H1 (cell line): ENCODE measurements around the gene HDHD3. TPM values are rescaled to one million over a fixed set of nuclear protein-coding genes. Genes with fewer than 3 reads are reported as not detected.
"Not testable (repeated sequence)": the region's sequence is repeated elsewhere in the genome, so short reads cannot be mapped to it uniquely, and the experiment has no call there.

Experiments
- CTCF ChIA-PET: fragments of 300-600 bp; sonication (Branson Sonifier 250); formaldehyde crosslinking; loops from one replicate; lab custom pipeline; 2021; ENCODE audit not compliant: partially characterized antibody; lab: Charles Lee
- POLR2A ChIA-PET: fragments of 300-600 bp; sonication (Branson Sonifier 250); formaldehyde crosslinking; loops from one replicate; lab custom pipeline; 2021; ENCODE audit warnings: inconsistent platforms; ENCODE audit not compliant: partially characterized antibody; lab: Charles Lee
- DNase-seq, 2 experiments: peaks; one replicate each; pipeline versions ENCODE4 v3.0.0 to v3.0.0-alpha.2; 2010 to 2022; ENCODE audit warnings: low spot score in 2 of 2, low read depth in 1 of 2, mixed read lengths in 1 of 2
- FAIRE-seq: peaks from 2 replicates; lab custom pipeline; 2011; peaks lifted over from hg19 to GRCh38; lab: Jason Lieb, UNC
- H2AFZ ChIP-seq: 2 replicates; pipeline ENCODE4 v1.8.1; 2012; ENCODE audit warnings: low read length, inconsistent platforms
- H2AK5ac ChIP-seq: 2 replicates; pipeline ENCODE4 v1.6.1; 2013; ENCODE audit warnings: low read depth, low read length
- H2BK120ac ChIP-seq: replicated peaks from 2 replicates; pipeline ENCODE3; 2013; ENCODE audit warnings: low read depth, low read length, inconsistent platforms
- H2BK12ac ChIP-seq: 2 replicates; pipeline ENCODE4 v1.6.1; 2013; ENCODE audit warnings: low read depth, low read length
- H2BK15ac ChIP-seq: 2 replicates; pipeline ENCODE4 v1.6.1; 2013; ENCODE audit warnings: low read length
- H2BK20ac ChIP-seq: 2 replicates; pipeline ENCODE4 v1.6.1; 2013; ENCODE audit warnings: low read length
- H2BK5ac ChIP-seq: 2 replicates; pipeline ENCODE4 v1.6.1; 2013; ENCODE audit warnings: low read depth, low read length
- H3K14ac ChIP-seq: 2 replicates; pipeline ENCODE4 v1.6.1; 2013; ENCODE audit warnings: inconsistent platforms; ENCODE audit not compliant: insufficient read length
- H3K18ac ChIP-seq: 2 replicates; pipeline ENCODE4 v1.6.1; 2013; ENCODE audit warnings: low read length; ENCODE audit errors: extremely low read depth
- H3K23ac ChIP-seq: 2 replicates; pipeline ENCODE4 v1.6.1; 2013; ENCODE audit warnings: inconsistent platforms; ENCODE audit not compliant: insufficient read length
- H3K23me2 ChIP-seq: 2 replicates; pipeline ENCODE4 v1.6.1; 2013; ENCODE audit warnings: low read depth, low read length
- H3K27ac ChIP-seq: 2 replicates; pipeline ENCODE4 v1.6.1; 2011; ENCODE audit warnings: low read depth, low read length, inconsistent platforms
- H3K27me3 ChIP-seq, 4 experiments: replicated peaks in 1 of 4; 1 replicate in 1 of 4; 2 replicates in 3 of 4; pipeline versions ENCODE4 v1.6.1 to v1.8.1; 2011 to 2013; ENCODE audit warnings: low read length in 3 of 4, mild to moderate bottlenecking in 3 of 4, inconsistent platforms in 2 of 4, mixed read lengths in 2 of 4, moderate library complexity in 1 of 4; ENCODE audit not compliant: control insufficient read depth in 3 of 4, insufficient read depth in 3 of 4; ENCODE audit errors: extremely low read depth in 1 of 4
- H3K36me3 ChIP-seq, 4 experiments: 2 replicates each; pipeline versions ENCODE4 v1.6.1 to v1.8.1; 2011 to 2013; ENCODE audit warnings: mild to moderate bottlenecking in 4 of 4, low read length in 3 of 4, moderate library complexity in 2 of 4, control low read depth in 1 of 4, inconsistent platforms in 1 of 4; ENCODE audit not compliant: insufficient read depth in 4 of 4, control insufficient read depth in 2 of 4
- H3K4ac ChIP-seq: replicated peaks from 2 replicates; pipeline ENCODE3; 2013; ENCODE audit warnings: low read length, low read depth, mixed read lengths, inconsistent platforms; ENCODE audit not compliant: insufficient read length
- H3K4me1 ChIP-seq, 4 experiments: replicated peaks in 1 of 4; 1 replicate in 1 of 4; 2 replicates in 3 of 4; pipeline versions ENCODE4 v1.6.1 to v1.8.1; 2011 to 2013; ENCODE audit warnings: low read length in 3 of 4, inconsistent platforms in 2 of 4, mixed read lengths in 1 of 4; ENCODE audit not compliant: insufficient read depth in 4 of 4, control insufficient read depth in 3 of 4
- H3K4me2 ChIP-seq, 2 experiments: 2 replicates each; pipeline versions ENCODE4 v1.6.1 to v1.8.1; 2011 to 2013; ENCODE audit warnings: low read depth in 2 of 2, low read length in 2 of 2, control low read depth in 1 of 2, inconsistent platforms in 1 of 2, mild to moderate bottlenecking in 1 of 2; ENCODE audit not compliant: insufficient read depth in 1 of 2
- H3K4me3 ChIP-seq, 4 experiments: fragments of 200-600, 300-600 bp in 1 of 4; sonication (generic), shearing (Covaris generic), sonication (Bioruptor Twin) in 1 of 4; 2 replicates each; pipeline versions ENCODE4 v1.5.1 to v1.8.1; 2011 to 2016; ENCODE audit warnings: low read length in 4 of 4, low read depth in 3 of 4, control low read depth in 2 of 4, inconsistent platforms in 2 of 4, mild to moderate bottlenecking in 2 of 4, mixed read lengths in 1 of 4, moderate library complexity in 1 of 4; ENCODE audit not compliant: insufficient read depth in 2 of 4; ENCODE audit errors: extremely low read depth in 1 of 4
- H3K56ac ChIP-seq: replicated peaks from 2 replicates; pipeline ENCODE3; 2013; ENCODE audit warnings: low read depth, mild to moderate bottlenecking, mixed read lengths, low read length, inconsistent platforms; ENCODE audit not compliant: insufficient read length
- H3K79me1 ChIP-seq: 2 replicates; pipeline ENCODE4 v1.6.1; 2013; ENCODE audit warnings: low read depth, low read length, control low read depth
- H3K79me2 ChIP-seq, 2 experiments: 2 replicates each; pipeline versions ENCODE4 v1.6.1 to v1.8.1; 2012 to 2013; ENCODE audit warnings: low read length in 2 of 2, mild to moderate bottlenecking in 2 of 2, inconsistent platforms in 1 of 2; ENCODE audit not compliant: insufficient read depth in 2 of 2, control insufficient read depth in 1 of 2
- H3K9ac ChIP-seq, 4 experiments: replicated peaks in 1 of 4; 1 replicate in 1 of 4; 2 replicates in 3 of 4; pipeline versions ENCODE4 v1.6.1 to v1.8.1; 2011 to 2013; ENCODE audit warnings: low read depth in 3 of 4, low read length in 3 of 4, control low read depth in 2 of 4, mild to moderate bottlenecking in 2 of 4, moderate library complexity in 2 of 4, inconsistent platforms in 1 of 4; ENCODE audit errors: extremely low read depth in 1 of 4
- H3K9me3 ChIP-seq, 2 experiments: 2 replicates each; pipeline versions ENCODE4 v1.6.1 to v1.8.1; 2012 to 2013; ENCODE audit warnings: mild to moderate bottlenecking in 2 of 2, moderate library complexity in 2 of 2, control low read depth in 1 of 2, inconsistent platforms in 1 of 2, low read depth in 1 of 2, low read length in 1 of 2, mixed read lengths in 1 of 2; ENCODE audit not compliant: insufficient read depth in 2 of 2
- H4K20me1 ChIP-seq, 2 experiments: replicated peaks in 1 of 2; 2 replicates each; pipeline versions ENCODE3 to v1.8.1; 2011 to 2013; ENCODE audit warnings: inconsistent platforms in 2 of 2, low read length in 2 of 2, mild to moderate bottlenecking in 1 of 2; ENCODE audit not compliant: insufficient read depth in 2 of 2, control insufficient read depth in 1 of 2
- H4K5ac ChIP-seq: 2 replicates; pipeline ENCODE4 v1.6.1; 2013; ENCODE audit warnings: low read length, low read depth, mixed read lengths, inconsistent platforms; ENCODE audit not compliant: insufficient read length
- H4K8ac ChIP-seq: 2 replicates; pipeline ENCODE4 v1.8.0; 2013; ENCODE audit warnings: mild to moderate bottlenecking, moderate library complexity, low read length, inconsistent platforms; ENCODE audit not compliant: insufficient read depth; ENCODE audit errors: extremely low read depth
- H4K91ac ChIP-seq: replicated peaks from 2 replicates; pipeline ENCODE3; 2013; ENCODE audit warnings: low read length, mixed read lengths, inconsistent platforms; ENCODE audit not compliant: insufficient read length
- whole genome bisulfite sequencing, 2 experiments: shearing (Covaris generic) in 1 of 2; methylation state at CpG; one replicate each; pipeline versions ENCODE4 v1.1.6 to v1.1.7; 2013 to 2015; ENCODE audit warnings: low lambda C conversion rate in 2 of 2, mixed read lengths in 2 of 2, inconsistent platforms in 1 of 2, low coverage in 1 of 2, missing lambda C conversion rate in 1 of 2; ENCODE audit not compliant: insufficient replicate concordance in 2 of 2, insufficient coverage in 1 of 2, insufficient read length in 1 of 2; ENCODE audit errors: extremely low coverage in 1 of 2, missing lambda C conversion rate in 1 of 2; 5-methylcytosine and 5-hydroxymethylcytosine counted together
- polyA plus RNA-seq, 7 experiments: library from polyadenylated mRNA; depleted of rRNA in 3 of 7; stranded (reverse) in 5 of 7; unstranded in 2 of 7; fragments of >200 nt in 5 of 7; fragments of 200-250 nt in 2 of 7; gene quantifications; 1 replicate in 5 of 7; 2 replicates in 1 of 7; 4 replicates in 1 of 7; pipeline versions ENCODE4 v1.2.1 to v1.2.3, GENCODE V29; 2011 to 2013; ENCODE audit warnings: missing spikeins in 2 of 7, mixed read lengths in 2 of 7
- total RNA-seq: library from RNA; stranded (reverse); fragmentation: NEBNext Ultra II Directional; extraction: Animal tissue kit (Norgen Biotek cat#: 25700); gene quantifications from 2 replicates; pipeline ENCODE4 v1.2.1, GENCODE V29; 2021

Gene HDHD3
- total and polyA plus RNA-seq, 2 of the 8 experiments (the other 6 are each of a cell fraction or from before 2014, with no cell fraction given), result 12.1 to 25.3 TPM

- H3K56ac ChIP-seq, H2BK12ac ChIP-seq, H3K18ac ChIP-seq, H4K91ac ChIP-seq, H3K4me1 ChIP-seq, H2BK120ac ChIP-seq, H3K14ac ChIP-seq, H3K4me2 ChIP-seq, H3K23ac ChIP-seq, H3K79me1 ChIP-seq, H4K5ac ChIP-seq, H3K9me3 ChIP-seq, H3K27me3 ChIP-seq, H4K8ac ChIP-seq, FAIRE-seq, H3K23me2 ChIP-seq, H2AK5ac ChIP-seq, H3K79me2 ChIP-seq, H4K20me1 ChIP-seq, H3K27ac ChIP-seq, H3K36me3 ChIP-seq, H2BK20ac ChIP-seq, H2BK5ac ChIP-seq, H3K4me3 ChIP-seq, H2BK15ac ChIP-seq, DNase-seq, H3K9ac ChIP-seq, H2AFZ ChIP-seq, H3K4ac ChIP-seq: not testable (repeated sequence)
- ChIA-PET POLR2A (interaction anchor here (1.2 kb wide), 1 partner anchor 18 kb away, joined by 3 read pairs; no protein-coding TSS in a partner anchor), CTCF (interaction anchor here (0.6 kb wide), 1 partner anchor 10 kb away, joined by 3 read pairs; no protein-coding TSS in a partner anchor)
- WGBS, 2 experiments, result 97% methylated on average over 2 of the region's 2 CpGs; no CpG with 5 or more reads in 1 of the 2 experiments
These were observed 3.0 kb upstream of the HDHD3 start for GRCh38 chr9:113379829-113380210.
